K562 (cell line): Measurements from ENCODE around the gene MIX23. TPM values are rescaled to one million over a fixed set of nuclear protein-coding genes. Genes with fewer than 3 reads are reported as not detected.

Source experiments
- ATAC-seq: fragments of 200-7000 bp; cut with Tn5 transposase; 3 replicates; pipeline ENCODE4 v1.9.1; 2020; ENCODE audit warnings: moderate library complexity
- BruUV-seq: library from RNA; stranded (reverse); fragments of 400-500 nt; replicated peaks from 2 replicates; lab custom pipeline; 2021; lab: Mats Ljungman, UMichigan
- CTCF ChIA-PET: fragments of 300-600 bp; formaldehyde crosslinking; extraction: SDS; loops from one replicate; lab custom pipeline; 2021; ENCODE audit warnings: low intra/inter-chr PET ratio; lab: Yijun Ruan, JAX
- POLR2A ChIA-PET: fragments of 300-600, 350-650 bp; sonication (Branson Sonifier 250); formaldehyde crosslinking; extraction: SDS; loops from one replicate; lab custom pipeline; 2021; ENCODE audit warnings: antibody characterized with exemption, inconsistent platforms; lab: Yijun Ruan, JAX
- DNase-seq, 4 experiments: peaks; one replicate each; pipeline versions ENCODE4 v3.0.0 to v3.0.0-alpha.2; 2011 to 2018; ENCODE audit warnings: low spot score in 3 of 4, mixed read lengths in 3 of 4; ENCODE audit errors: extremely low read depth in 1 of 4
- FAIRE-seq: peaks from 2 replicates; lab custom pipeline; 2011; peaks lifted over from hg19 to GRCh38; lab: Jason Lieb, UNC
- H2AFZ ChIP-seq: 2 replicates; pipeline ENCODE4 v1.6.0; 2011; ENCODE audit warnings: low read depth, low read length, control low read depth, inconsistent platforms
- H3K27ac ChIP-seq: fragments of 200-600 bp; 3 replicates; pipeline ENCODE4 v1.8.0; 2011; ENCODE audit warnings: low read depth, mild to moderate bottlenecking, control low read depth, inconsistent platforms, low read length, moderate library complexity, mixed read lengths; ENCODE audit errors: extremely low read depth
- H3K27me3 ChIP-seq, 2 experiments: fragments of 300-600 bp in 1 of 2; 2 replicates in 1 of 2; 3 replicates in 1 of 2; pipeline versions ENCODE4 v1.6.0 to v1.8.0; 2011; ENCODE audit warnings: inconsistent platforms in 2 of 2, low read length in 2 of 2, mild to moderate bottlenecking in 1 of 2, mixed read lengths in 1 of 2, moderate library complexity in 1 of 2; ENCODE audit not compliant: control insufficient read depth in 2 of 2, insufficient read depth in 2 of 2
- H3K36me3 ChIP-seq: fragments of 300-600 bp; 3 replicates; pipeline ENCODE4 v1.8.0; 2011; ENCODE audit warnings: mild to moderate bottlenecking, low read length, inconsistent platforms; ENCODE audit not compliant: control insufficient read depth, insufficient read depth
- H3K4me1 ChIP-seq, 2 experiments: fragments of 200-600 bp in 1 of 2; replicated peaks in 1 of 2; 2 replicates in 1 of 2; 3 replicates in 1 of 2; pipeline versions ENCODE4 v1.5.1 to v1.8.0; 2011; ENCODE audit warnings: inconsistent platforms in 2 of 2, low read length in 2 of 2, mild to moderate bottlenecking in 1 of 2, mixed read lengths in 1 of 2, moderate library complexity in 1 of 2; ENCODE audit not compliant: control insufficient read depth in 2 of 2, insufficient read depth in 2 of 2
- H3K4me2 ChIP-seq: 2 replicates; pipeline ENCODE4 v1.6.1; 2011; ENCODE audit warnings: low read length, control low read depth, inconsistent platforms, mixed read lengths; ENCODE audit not compliant: insufficient read depth
- H3K4me3 ChIP-seq: fragments of 200-600 bp; sonication (generic), shearing (Covaris generic); 2 replicates; pipeline ENCODE4 v1.5.1; 2016; ENCODE audit warnings: control low read depth, inconsistent platforms
- H3K79me2 ChIP-seq: fragments of 200-600 bp; 3 replicates; pipeline ENCODE4 v1.8.0; 2011; ENCODE audit warnings: low read length, inconsistent platforms; ENCODE audit not compliant: control insufficient read depth, insufficient read depth
- H3K9ac ChIP-seq, 2 experiments: 2 replicates each; pipeline versions ENCODE4 v1.6.0 to v1.6.1; 2011; ENCODE audit warnings: low read depth in 2 of 2, low read length in 2 of 2, control low read depth in 1 of 2, inconsistent platforms in 1 of 2, mild to moderate bottlenecking in 1 of 2, mixed read lengths in 1 of 2; ENCODE audit not compliant: insufficient read depth in 1 of 2
- H3K9me1 ChIP-seq: one replicate; pipeline ENCODE4 v1.6.0; 2011; ENCODE audit warnings: inconsistent platforms, mild to moderate bottlenecking, low read length, moderate library complexity; ENCODE audit not compliant: control insufficient read depth, insufficient read depth
- H3K9me3 ChIP-seq: replicated peaks from 2 replicates; pipeline ENCODE4 v1.5.1; 2011; ENCODE audit warnings: low read depth, low read length, inconsistent platforms; ENCODE audit not compliant: control insufficient read depth, insufficient read depth
- H4K20me1 ChIP-seq: replicated peaks from 2 replicates; pipeline ENCODE4 v1.6.1; 2011; ENCODE audit warnings: low read length, inconsistent platforms, mixed read lengths; ENCODE audit not compliant: control insufficient read depth, insufficient read depth
- ETV1 ChIP-seq: fragments of 450-650 bp; conservative IDR thresholded peaks from 2 replicates; pipeline ENCODE4 v1.6.1; 2016; ENCODE audit warnings: missing genetic modification characterization, control low read depth, low read depth, missing compliant biosample characterization
- HMG20A ChIP-seq: fragments of 450-650 bp; formaldehyde crosslinking; conservative IDR thresholded peaks from 2 replicates; pipeline ENCODE4 v1.4.0; 2020; ENCODE audit warnings: mild to moderate bottlenecking, mixed read lengths
- MYC ChIP-seq, 2 experiments: fragments of 250-450 bp in 1 of 2; sonication (Bioruptor Pico) in 1 of 2; IDR thresholded peaks; 2 replicates each; pipeline versions ENCODE4 v1.5.1 to v1.6.1; 2012 to 2021; ENCODE audit warnings: low read depth in 2 of 2, borderline replicate concordance in 1 of 2, improper control_type of control experiment in 1 of 2, low read length in 1 of 2, mild to moderate bottlenecking in 1 of 2, moderate library complexity in 1 of 2
- NEUROD1 ChIP-seq: fragments of 150-350 bp; IDR thresholded peaks from 2 replicates; pipeline ENCODE4 v1.6.1; 2014; ENCODE audit warnings: borderline replicate concordance, low read length, low read depth; ENCODE audit not compliant: partially characterized antibody
- SIX5 ChIP-seq, 2 experiments: IDR thresholded peaks; 2 replicates each; pipeline ENCODE4 v1.6.1; 2011; ENCODE audit warnings: low read length in 2 of 2, borderline replicate concordance in 1 of 2, low read depth in 1 of 2, mild to moderate bottlenecking in 1 of 2, moderate library complexity in 1 of 2; ENCODE audit not compliant: insufficient read depth in 1 of 2
- ZBTB8A ChIP-seq: fragments of 450-650 bp; IDR thresholded peaks from 2 replicates; pipeline ENCODE4 v1.6.1; 2018; ENCODE audit warnings: mild to moderate bottlenecking, moderate library complexity; ENCODE audit not compliant: partially characterized antibody
- ZC3H11A ChIP-seq: IDR thresholded peaks from 2 replicates; pipeline ENCODE4 v1.6.1; 2012; ENCODE audit warnings: low read depth, low read length, improper control_type of control experiment
- ZNF124 ChIP-seq: sonication (generic); formaldehyde crosslinking; IDR thresholded peaks from 2 replicates; pipeline ENCODE4 v1.8.1; 2022; ENCODE audit warnings: missing genetic modification reagents
- ZNF551 ChIP-seq: fragments of 250-450 bp; sonication (Bioruptor Pico); IDR thresholded peaks from 2 replicates; pipeline ENCODE4 v1.5.0; 2021; ENCODE audit warnings: mild to moderate bottlenecking, moderate library complexity
- WGBS: fragments of 100-300 bp; shearing (Covaris generic); methylation state at CpG from one replicate; pipeline ENCODE4 v1.1.6; 2016; ENCODE audit warnings: low coverage, mixed read lengths; ENCODE audit not compliant: insufficient coverage; ENCODE audit errors: missing lambda C conversion rate; 5-methylcytosine and 5-hydroxymethylcytosine counted together
- in situ Hi-C: fragments of 300-500 bp; cut with MboI; formaldehyde crosslinking; loops from 4 replicates; pipeline ENCODE4 v1.15.0; 2018; ENCODE audit warnings: inconsistent platforms, mixed read lengths
- intact Hi-C: fragments of 100-400 bp; cut with micrococcal nuclease; formaldehyde crosslinking; loops from 2 replicates; pipeline ENCODE4 v1.14.2; 2022
- polyA plus RNA-seq, 8 experiments: library from polyadenylated mRNA; depleted of rRNA in 4 of 8; stranded (reverse) in 5 of 8; unstranded in 3 of 8; fragments of >200 nt; fragmentation: Nextera tagmentation in 2 of 8; fragmentation: Illumina TruSeq in 1 of 8; extraction: Ambion mirVana in 2 of 8; extraction: Trizol in 1 of 8; gene quantifications; 2 replicates each; pipeline versions ENCODE4 v1.2.1 to v1.2.3, GENCODE V29; 2011 to 2014; ENCODE audit warnings: inconsistent platforms in 1 of 8, missing spikeins in 1 of 8
- total RNA-seq, 7 experiments: library from RNA; depleted of rRNA in 6 of 7; stranded (reverse); fragments of >200 nt in 6 of 7; fragmentation: Illumina TruSeq in 2 of 7; extraction: Trizol in 2 of 7; gene quantifications; 2 replicates each; pipeline versions ENCODE4 v1.2.1 to v1.2.3, GENCODE V29; 2011 to 2021; ENCODE audit warnings: low replicate concordance in 1 of 7
- TF ChIP-seq, protein P1 (sequence below), 2 experiments: IDR thresholded peaks; 2 replicates each; pipeline ENCODE4 v1.6.1; 2012; ENCODE audit warnings: improper control_type of control experiment in 2 of 2, low read depth in 2 of 2, low read length in 2 of 2, borderline replicate concordance in 1 of 2
- TF ChIP-seq, protein P2 (sequence below): fragments of 450-650 bp; IDR thresholded peaks from 2 replicates; pipeline ENCODE4 v1.6.1; 2017; ENCODE audit warnings: antibody characterized with exemption

Gene MIX23
- total and polyA plus RNA-seq, 9 of the 15 experiments (the other 6 are each of a cell fraction or from before 2014, with no cell fraction given), result 45.5 to 185 (median 106) TPM

DNA sequence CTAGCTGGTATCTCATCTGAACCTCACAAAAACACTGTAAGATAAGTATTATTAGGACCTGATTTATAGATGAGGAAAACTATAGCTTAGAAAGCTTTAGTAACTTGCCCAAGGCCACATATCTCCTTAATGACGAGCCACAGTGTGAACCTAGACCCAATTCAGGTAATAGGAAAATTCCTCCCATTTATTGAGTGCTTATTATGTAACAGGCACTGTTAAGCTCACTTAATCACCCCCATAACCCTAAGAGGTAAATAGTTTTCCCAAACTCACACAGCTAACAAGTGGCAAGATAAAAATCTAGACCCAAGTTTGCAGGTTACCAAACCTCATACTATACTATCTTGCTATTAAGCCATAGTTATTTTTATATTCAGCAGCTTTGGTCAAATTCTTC is 24.9 kb upstream of the MIX23 start:
- ATAC-seq (no peak), DNase-seq (no peak), FAIRE-seq (no peak)
- Histone ChIP-seq H2AFZ (no peak overlapping the region), H3K27me3 (no peaks in the 10 kb centered on the region), H4K20me1 (no peaks in the 10 kb centered on the region; the same call in 1 of the 2 replicates), H3K27ac (no peak overlapping the region), H3K9me1 (no peaks in the 10 kb centered on the region), H3K79me2 (no peaks in the 10 kb centered on the region), H3K9me3 (no peaks in the 10 kb centered on the region), H3K4me2 (no peak overlapping the region), H3K4me1 (no peaks in the 10 kb centered on the region; a peak in 2 of 5 replicates), H3K4me3 (no peak overlapping the region), H3K9ac (no peak overlapping the region), H3K36me3 (peaks cover 94% of the 10 kb centered on the region)
- intact Hi-C loops, result no loop called here
- ChIA-PET CTCF (no interaction called here), POLR2A (interaction anchor here (0.8 kb wide), 1 partner anchor 8 kb away, joined by 3 read pairs; the partner anchor contains the start of gene WDR5B)
- BruUV-seq, result no TSS peak
- WGBS, result 80% methylated on average over 1 of the region's 1 CpG
- no peak for TF ChIP-seq ZBTB8A
- no peak for TF ChIP-seq MYC (IDR thresholded peaks at IDR 0.05; ENCODE audit: low read depth, low read length)
- no peak for TF ChIP-seq MYC (CRISPR knock-in tag; IDR thresholded peaks at IDR 0.05; ENCODE audit: borderline replicate concordance, low read depth)
- no peak for TF ChIP-seq ZNF124
- in situ Hi-C loops, result no loop called here

DNA sequence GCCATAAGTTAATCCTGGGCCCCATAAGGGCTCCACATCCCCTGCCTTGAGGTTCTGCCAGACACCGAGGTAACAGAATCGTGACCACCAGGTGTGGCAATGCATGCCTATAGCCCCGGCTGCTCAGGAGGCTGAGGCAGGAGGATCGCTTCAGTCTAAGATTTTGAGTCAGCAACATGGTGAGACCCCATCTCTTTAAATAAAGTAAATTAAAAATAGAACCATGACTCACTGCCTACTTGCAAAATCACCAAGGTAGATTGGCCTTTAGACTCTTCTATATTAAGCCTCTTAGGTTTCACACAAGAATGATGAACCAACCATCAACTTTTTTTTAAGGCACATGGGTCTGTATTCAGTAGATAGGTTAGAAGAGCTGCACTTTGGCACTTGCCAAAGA is 23.2 kb upstream of the MIX23 start:
- BruUV-seq, result no TSS peak
- no peak for ATAC-seq
- TF ChIP-seq SIX5 (IDR thresholded peaks at IDR 0.05; ENCODE audit: borderline replicate concordance in 1 of 2, insufficient read depth in 1 of 2, low read depth in 1 of 2, low read length in 2 of 2) (no peak), ETV1 (tag) (no peak), NEUROD1 (no peak), HMG20A (CRISPR knock-in tag) (no peak), ZC3H11A (no peak), ZNF551 (CRISPR knock-in tag) (no peak)
- TF ChIP-seq, protein P1, sequence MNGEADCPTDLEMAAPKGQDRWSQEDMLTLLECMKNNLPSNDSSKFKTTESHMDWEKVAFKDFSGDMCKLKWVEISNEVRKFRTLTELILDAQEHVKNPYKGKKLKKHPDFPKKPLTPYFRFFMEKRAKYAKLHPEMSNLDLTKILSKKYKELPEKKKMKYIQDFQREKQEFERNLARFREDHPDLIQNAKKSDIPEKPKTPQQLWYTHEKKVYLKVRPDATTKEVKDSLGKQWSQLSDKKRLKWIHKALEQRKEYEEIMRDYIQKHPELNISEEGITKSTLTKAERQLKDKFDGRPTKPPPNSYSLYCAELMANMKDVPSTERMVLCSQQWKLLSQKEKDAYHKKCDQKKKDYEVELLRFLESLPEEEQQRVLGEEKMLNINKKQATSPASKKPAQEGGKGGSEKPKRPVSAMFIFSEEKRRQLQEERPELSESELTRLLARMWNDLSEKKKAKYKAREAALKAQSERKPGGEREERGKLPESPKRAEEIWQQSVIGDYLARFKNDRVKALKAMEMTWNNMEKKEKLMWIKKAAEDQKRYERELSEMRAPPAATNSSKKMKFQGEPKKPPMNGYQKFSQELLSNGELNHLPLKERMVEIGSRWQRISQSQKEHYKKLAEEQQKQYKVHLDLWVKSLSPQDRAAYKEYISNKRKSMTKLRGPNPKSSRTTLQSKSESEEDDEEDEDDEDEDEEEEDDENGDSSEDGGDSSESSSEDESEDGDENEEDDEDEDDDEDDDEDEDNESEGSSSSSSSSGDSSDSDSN (IDR thresholded peaks at IDR 0.05; ENCODE audit: borderline replicate concordance in 1 of 2, low read depth in 2 of 2, low read length in 2 of 2), result no peak
- TF ChIP-seq, protein P2, sequence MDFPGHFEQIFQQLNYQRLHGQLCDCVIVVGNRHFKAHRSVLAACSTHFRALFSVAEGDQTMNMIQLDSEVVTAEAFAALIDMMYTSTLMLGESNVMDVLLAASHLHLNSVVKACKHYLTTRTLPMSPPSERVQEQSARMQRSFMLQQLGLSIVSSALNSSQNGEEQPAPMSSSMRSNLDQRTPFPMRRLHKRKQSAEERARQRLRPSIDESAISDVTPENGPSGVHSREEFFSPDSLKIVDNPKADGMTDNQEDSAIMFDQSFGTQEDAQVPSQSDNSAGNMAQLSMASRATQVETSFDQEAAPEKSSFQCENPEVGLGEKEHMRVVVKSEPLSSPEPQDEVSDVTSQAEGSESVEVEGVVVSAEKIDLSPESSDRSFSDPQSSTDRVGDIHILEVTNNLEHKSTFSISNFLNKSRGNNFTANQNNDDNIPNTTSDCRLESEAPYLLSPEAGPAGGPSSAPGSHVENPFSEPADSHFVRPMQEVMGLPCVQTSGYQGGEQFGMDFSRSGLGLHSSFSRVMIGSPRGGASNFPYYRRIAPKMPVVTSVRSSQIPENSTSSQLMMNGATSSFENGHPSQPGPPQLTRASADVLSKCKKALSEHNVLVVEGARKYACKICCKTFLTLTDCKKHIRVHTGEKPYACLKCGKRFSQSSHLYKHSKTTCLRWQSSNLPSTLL, result no peak

More for the DNA sequence above, 23.2 kb upstream of the MIX23 start:
- Histone ChIP-seq H3K9me3 (no peaks in the 10 kb centered on the region), H3K4me1 (no peaks in the 10 kb centered on the region; a peak in 2 of 5 replicates), H3K4me3 (no peak overlapping the region), H2AFZ (no peak overlapping the region), H4K20me1 (no peaks in the 10 kb centered on the region; the same call in 1 of the 2 replicates), H3K4me2 (no peak overlapping the region), H3K27ac (no peak overlapping the region), H3K79me2 (peaks cover 2% of the 10 kb centered on the region; the same call in 1 of the 3 replicates), H3K36me3 (peaks cover 82% of the 10 kb centered on the region), H3K9me1 (no peaks in the 10 kb centered on the region), H3K27me3 (no peaks in the 10 kb centered on the region), H3K9ac (no peak overlapping the region)
- 100% methylated on average over 4 of the region's 4 CpGs for WGBS
- FAIRE-seq (no peak), DNase-seq (no peak)
- ChIA-PET POLR2A (interaction anchor here (1.0 kb wide), 1 partner anchor 10 kb away, joined by 3 read pairs; the partner anchor contains the start of gene WDR5B), CTCF (no interaction called here)
- in situ Hi-C loops (no loop called here), intact Hi-C loops (no loop called here)
